ENCODE measurements around the gene RGPD8.
"Not testable (repeated sequence)": the region's sequence is repeated elsewhere in the genome, so short reads cannot be mapped to it uniquely, and the experiment has no call there.

GRCh38 chr2:112438603-112439261 lies 5.3 kb upstream of the RGPD8 start:
- TF ChIP-seq CTCF (IDR thresholded peaks at IDR 0.05; ENCODE audit: low read depth, low read length); EZH2phosphoT487 (IDR thresholded peaks at IDR 0.05; ENCODE audit: low read depth): not testable (repeated sequence)

Measured in OCI-LY3 (cell line).